Measurements from ENCODE around the gene ABHD6.
"Not testable (repeated sequence)": the region's sequence is repeated elsewhere in the genome, so short reads cannot be mapped to it uniquely, and the experiment has no call there.

ABHD6 gene

DNA sequence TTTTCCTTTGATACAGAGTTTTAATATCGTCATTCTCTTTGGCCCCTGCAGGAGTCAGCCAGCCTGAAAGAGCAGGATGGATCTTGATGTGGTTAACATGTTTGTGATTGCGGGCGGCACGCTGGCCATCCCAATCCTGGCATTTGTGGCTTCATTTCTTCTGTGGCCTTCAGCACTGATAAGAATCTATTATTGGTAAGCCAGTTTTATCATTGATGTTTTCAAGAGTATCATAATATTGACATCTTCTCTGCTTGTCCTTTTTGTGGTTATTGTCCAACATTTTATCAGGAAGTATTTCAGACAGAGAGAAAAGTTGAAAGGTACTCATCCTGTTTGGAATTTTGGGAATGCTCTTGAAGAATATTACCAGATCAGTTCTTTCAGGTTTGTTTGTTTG is 18.9 kb downstream of the ABHD6 start:
- no peak overlapping the region for H3K27ac ChIP-seq
- DNase-seq (ENCODE audit: low read depth, low spot score), result no peak
- H3K9me3 ChIP-seq (ENCODE audit: low read depth, low read length), result no peaks in the 10 kb centered on the region
- H3K9ac ChIP-seq (ENCODE audit: insufficient read length), result no peak overlapping the region
- no peak overlapping the region for H3K4me3 ChIP-seq
- no peak for TF ChIP-seq FOXP2 (optimal IDR thresholded peaks at IDR 0.05; ENCODE audit: control extremely low read depth, extremely low read length, insufficient read depth)
- TF ChIP-seq POLR2AphosphoS5 (IDR thresholded peaks at IDR 0.05; ENCODE audit: borderline replicate concordance, low read depth, low read length), result no peak
- no peak for TF ChIP-seq EZH2 (IDR thresholded peaks at IDR 0.05)
- H3K36me3 ChIP-seq (ENCODE audit: insufficient read depth, low read length), result peaks cover 91% of the 10 kb centered on the region

DNA sequence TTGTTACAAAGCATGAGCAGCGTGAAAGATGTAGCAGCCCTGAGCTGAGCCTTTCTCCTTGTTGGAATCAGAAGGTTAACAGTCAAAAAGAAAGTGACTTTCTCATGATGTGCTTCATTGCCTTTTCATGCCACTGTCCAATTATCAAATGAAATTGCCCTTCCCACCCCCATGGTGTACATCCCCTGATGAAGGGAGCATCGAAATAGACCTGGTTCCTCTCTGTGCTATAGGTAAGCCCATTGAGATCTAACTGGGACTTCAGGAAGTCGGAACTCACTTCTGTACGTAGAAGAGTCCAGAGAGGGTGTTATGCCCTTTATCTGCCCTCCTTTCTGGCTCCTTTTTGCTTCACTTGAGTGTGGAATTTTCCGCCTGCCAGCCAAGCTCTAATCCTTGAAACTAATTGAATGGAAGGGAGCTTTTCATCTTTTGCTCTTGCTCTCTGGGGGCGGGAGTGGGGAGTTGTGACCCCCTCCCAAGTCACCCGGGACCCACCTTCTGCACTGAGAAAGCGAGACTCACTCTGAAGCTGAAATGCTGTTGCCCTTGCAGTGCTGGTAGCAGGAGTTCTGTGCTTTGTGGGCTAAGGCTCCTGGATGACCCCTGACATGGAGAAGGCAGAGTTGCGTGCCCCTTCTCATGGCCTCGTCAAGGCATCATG is 20.9 kb downstream of the ABHD6 start:
- H3K4me3 ChIP-seq, result no peak overlapping the region
- no peak for DNase-seq (ENCODE audit: low read depth, low spot score)
- no peaks in the 10 kb centered on the region for H3K9me3 ChIP-seq (ENCODE audit: low read depth, low read length)
- H3K27ac ChIP-seq, result no peak overlapping the region
- peaks cover 82% of the 10 kb centered on the region for H3K36me3 ChIP-seq (ENCODE audit: insufficient read depth, low read length)
- TF ChIP-seq EZH2 (IDR thresholded peaks at IDR 0.05) (no peak), FOXP2 (optimal IDR thresholded peaks at IDR 0.05; ENCODE audit: control extremely low read depth, extremely low read length, insufficient read depth) (no peak), POLR2AphosphoS5 (IDR thresholded peaks at IDR 0.05; ENCODE audit: borderline replicate concordance, low read depth, low read length) (no peak)
- no peak overlapping the region for H3K9ac ChIP-seq (ENCODE audit: insufficient read length)

DNA sequence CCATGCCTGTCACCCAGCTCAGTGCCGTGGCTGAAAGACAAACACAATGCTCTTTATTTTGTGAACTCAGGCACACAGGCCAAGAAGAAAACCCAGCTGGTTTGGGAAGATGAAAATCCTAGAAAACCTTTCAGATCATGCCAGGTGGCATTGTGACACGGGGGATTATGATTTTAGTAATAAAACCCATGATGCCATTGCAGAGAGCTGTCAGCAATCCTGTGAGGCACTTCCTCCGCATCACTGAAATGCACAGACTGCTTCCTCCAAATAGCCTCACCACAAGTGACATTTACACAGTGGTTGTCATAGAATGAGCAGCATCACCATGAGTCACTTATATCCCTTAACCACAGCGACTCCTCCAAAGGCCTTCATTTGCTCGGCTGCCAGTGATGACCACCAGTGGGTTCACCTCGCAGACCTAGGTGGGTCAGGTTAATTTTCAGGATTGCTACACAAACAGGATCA is 22.7 kb downstream of the ABHD6 start:
- Histone ChIP-seq H3K9ac (ENCODE audit: insufficient read length) (no peak overlapping the region), H3K9me3 (ENCODE audit: low read depth, low read length) (no peaks in the 10 kb centered on the region), H3K36me3 (ENCODE audit: insufficient read depth, low read length) (peaks cover 76% of the 10 kb centered on the region), H3K4me3 (no peak overlapping the region), H3K27ac (no peak overlapping the region)
- no peak for DNase-seq (ENCODE audit: low read depth, low spot score)
- TF ChIP-seq FOXP2 (optimal IDR thresholded peaks at IDR 0.05; ENCODE audit: control extremely low read depth, extremely low read length, insufficient read depth), result no peak
- TF ChIP-seq EZH2 (IDR thresholded peaks at IDR 0.05), result no peak
- TF ChIP-seq POLR2AphosphoS5 (IDR thresholded peaks at IDR 0.05; ENCODE audit: borderline replicate concordance, low read depth, low read length), result no peak

DNA sequence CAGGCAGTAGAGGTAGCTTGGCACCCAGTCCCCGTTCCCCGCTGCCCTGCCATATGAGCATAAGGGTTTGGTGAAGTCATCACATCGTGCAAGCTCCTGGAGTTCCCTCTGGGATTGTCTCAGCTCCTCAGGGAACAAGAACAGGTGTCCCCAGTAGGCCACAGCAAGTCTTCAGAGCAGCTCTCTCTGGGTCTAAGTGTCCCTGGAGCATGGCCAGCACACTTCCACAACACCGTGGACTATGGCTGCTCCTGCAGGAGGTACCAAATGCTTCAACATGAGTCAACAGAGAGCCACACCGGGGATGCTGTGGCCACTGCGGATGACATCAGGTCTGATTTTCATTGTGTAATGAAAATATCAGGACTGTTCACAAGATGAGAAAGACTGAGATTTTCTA is 23.1 kb downstream of the ABHD6 start:
- Histone ChIP-seq H3K9ac (ENCODE audit: insufficient read length) (no peak overlapping the region), H3K4me3 (no peak overlapping the region), H3K36me3 (ENCODE audit: insufficient read depth, low read length) (peaks cover 80% of the 10 kb centered on the region), H3K9me3 (ENCODE audit: low read depth, low read length) (no peaks in the 10 kb centered on the region), H3K27ac (no peak overlapping the region)
- TF ChIP-seq FOXP2 (optimal IDR thresholded peaks at IDR 0.05; ENCODE audit: control extremely low read depth, extremely low read length, insufficient read depth) (no peak), EZH2 (IDR thresholded peaks at IDR 0.05) (no peak), POLR2AphosphoS5 (IDR thresholded peaks at IDR 0.05; ENCODE audit: borderline replicate concordance, low read depth, low read length) (no peak)
- DNase-seq (ENCODE audit: low read depth, low spot score), result no peak

DNA sequence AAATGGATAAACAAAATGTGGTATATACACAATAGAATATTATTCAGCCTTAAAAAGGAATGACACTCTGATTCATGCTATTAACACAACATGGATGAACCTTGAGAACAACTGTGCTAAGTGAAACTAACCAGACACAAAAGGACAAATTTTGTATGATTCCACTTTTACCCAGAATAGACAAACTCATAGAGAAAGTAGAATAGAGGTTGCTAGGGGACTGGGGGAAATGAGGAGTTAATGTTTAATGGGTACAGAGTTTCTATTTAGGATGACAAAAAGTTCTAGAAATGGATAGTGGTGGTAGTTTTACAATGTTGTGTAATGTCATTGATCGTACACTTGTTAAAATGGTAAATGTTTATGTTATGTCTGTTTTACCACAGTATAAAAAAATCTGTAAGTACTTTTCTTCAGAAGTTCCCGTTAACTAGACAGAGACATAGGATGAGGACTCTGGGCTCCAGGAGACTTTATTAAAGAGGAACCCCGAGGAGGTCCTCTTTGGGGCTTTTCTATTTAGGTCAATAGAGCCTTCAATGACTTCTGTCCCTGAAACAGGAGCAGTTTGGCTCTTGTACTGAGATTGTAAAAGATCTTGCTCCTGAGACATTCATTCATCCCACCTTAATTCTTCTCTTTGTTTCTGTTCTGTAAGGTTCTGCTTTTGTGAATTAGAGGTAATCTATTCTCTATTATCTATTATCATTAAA is 24.5 kb downstream of the ABHD6 start:
- TF ChIP-seq POLR2AphosphoS5 (IDR thresholded peaks at IDR 0.05; ENCODE audit: borderline replicate concordance, low read depth, low read length), result no peak
- no peak for TF ChIP-seq FOXP2 (optimal IDR thresholded peaks at IDR 0.05; ENCODE audit: control extremely low read depth, extremely low read length, insufficient read depth)
- TF ChIP-seq EZH2 (IDR thresholded peaks at IDR 0.05), result no peak
- DNase-seq (ENCODE audit: low read depth, low spot score), result no peak
- no peak overlapping the region for H3K4me3 ChIP-seq

DNA sequence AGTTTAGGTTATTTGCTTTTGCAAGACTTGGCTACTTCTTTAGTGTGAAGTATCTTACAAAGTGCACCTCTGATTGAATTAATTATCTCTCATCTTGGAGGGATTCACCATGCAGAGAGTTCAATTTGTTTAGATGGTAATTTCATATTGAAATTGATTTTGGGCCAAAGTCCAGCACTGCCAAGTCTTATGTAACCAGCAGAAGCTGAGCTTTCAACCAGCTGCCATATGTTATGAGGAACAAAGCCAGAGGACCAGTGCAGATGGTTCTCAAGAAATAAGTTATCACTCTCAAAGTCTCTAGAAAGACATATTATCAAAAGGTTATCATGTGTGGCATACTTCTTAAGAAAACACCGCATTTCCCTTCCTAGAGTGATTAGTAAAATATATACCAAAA is 29.0 kb downstream of the ABHD6 start:
- Histone ChIP-seq H3K9ac (ENCODE audit: insufficient read length) (no peak overlapping the region), H3K27ac (peak overlapping the region; percentile 31; the same call in 1 of the 2 replicates), H3K4me3 (no peak overlapping the region), H3K36me3 (ENCODE audit: insufficient read depth, low read length) (peaks cover 78% of the 10 kb centered on the region), H3K9me3 (ENCODE audit: low read depth, low read length) (no peaks in the 10 kb centered on the region)
- TF ChIP-seq POLR2AphosphoS5 (IDR thresholded peaks at IDR 0.05; ENCODE audit: borderline replicate concordance, low read depth, low read length) (no peak), EZH2 (IDR thresholded peaks at IDR 0.05) (no peak)
- DNase-seq (ENCODE audit: low read depth, low spot score), result no peak

More for the DNA sequence above, 24.5 kb downstream of the ABHD6 start:
- 0 out of 2 replicates have a peak overlapping the region, but pooled peaks have one; percentile 25 for H3K27ac ChIP-seq
- H3K36me3 ChIP-seq (ENCODE audit: insufficient read depth, low read length), result peaks cover 80% of the 10 kb centered on the region
- H3K9ac ChIP-seq (ENCODE audit: insufficient read length), result no peak overlapping the region
- H3K9me3 ChIP-seq (ENCODE audit: low read depth, low read length), result no peaks in the 10 kb centered on the region

DNA sequence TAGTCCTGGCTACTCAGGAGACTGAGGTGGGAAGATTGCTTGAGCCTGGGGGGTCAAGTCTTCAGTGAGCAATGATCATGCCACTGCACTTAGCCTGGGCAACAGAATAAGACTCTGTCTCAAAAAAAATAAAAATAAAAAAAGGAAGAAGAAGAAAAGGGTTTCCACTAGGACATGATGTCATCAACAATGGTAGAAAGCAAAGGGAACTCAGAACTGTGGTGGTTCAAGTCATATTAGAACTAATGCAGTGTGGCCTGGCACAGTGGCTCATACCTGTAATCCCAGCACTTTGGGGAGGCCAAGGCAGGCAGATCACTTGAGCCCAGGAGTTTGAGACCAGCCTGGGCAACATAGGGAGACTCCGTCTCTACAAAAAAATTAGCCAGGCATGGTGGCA is 30.0 kb downstream of the ABHD6 start:
- not testable (repeated sequence) for H3K4me3 ChIP-seq; DNase-seq (ENCODE audit: low read depth, low spot score); H3K9ac ChIP-seq (ENCODE audit: insufficient read length); H3K9me3 ChIP-seq (ENCODE audit: low read depth, low read length); H3K27ac ChIP-seq
- H3K36me3 ChIP-seq (ENCODE audit: insufficient read depth, low read length), result peaks cover 78% of the 10 kb centered on the region

DNA sequence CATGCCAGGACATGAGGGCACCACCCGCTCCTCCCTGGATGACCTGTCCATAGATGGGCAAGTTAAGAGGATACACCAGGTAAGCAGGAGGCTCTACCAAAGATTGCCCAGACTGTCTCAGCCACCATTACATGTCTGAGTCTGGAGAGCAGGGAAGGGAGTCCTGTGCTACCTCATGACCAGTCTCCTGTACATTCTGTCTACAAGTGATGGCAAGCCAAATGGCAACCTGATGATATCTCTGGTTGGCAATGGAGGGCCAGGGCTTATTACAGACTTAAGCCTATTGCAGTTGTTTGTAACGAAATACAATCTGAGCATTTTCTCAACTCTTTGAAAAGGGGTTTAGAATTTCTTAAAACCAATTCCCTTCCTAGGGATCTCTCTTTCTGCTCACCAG is 31.8 kb downstream of the ABHD6 start:
- Histone ChIP-seq H3K27ac (peak overlapping the region; percentile 25; the same call in 1 of the 2 replicates), H3K36me3 (ENCODE audit: insufficient read depth, low read length) (peaks cover 92% of the 10 kb centered on the region)

More for the DNA sequence above, 31.8 kb downstream of the ABHD6 start:
- no peak for TF ChIP-seq POLR2AphosphoS5 (IDR thresholded peaks at IDR 0.05; ENCODE audit: borderline replicate concordance, low read depth, low read length)
- no peak for TF ChIP-seq EZH2 (IDR thresholded peaks at IDR 0.05)
- no peak for TF ChIP-seq FOXP2 (optimal IDR thresholded peaks at IDR 0.05; ENCODE audit: control extremely low read depth, extremely low read length, insufficient read depth)
- no peak for DNase-seq (ENCODE audit: low read depth, low spot score)
- no peak overlapping the region for H3K4me3 ChIP-seq
- H3K9me3 ChIP-seq (ENCODE audit: low read depth, low read length), result no peaks in the 10 kb centered on the region
- no peak overlapping the region for H3K9ac ChIP-seq (ENCODE audit: insufficient read length)
